ENCODE measurements around the gene MYO9B.
A peak's percentile ranks its signal among the peaks of the same experiment; 100 is the strongest.

The MYO9B gene

DNA sequence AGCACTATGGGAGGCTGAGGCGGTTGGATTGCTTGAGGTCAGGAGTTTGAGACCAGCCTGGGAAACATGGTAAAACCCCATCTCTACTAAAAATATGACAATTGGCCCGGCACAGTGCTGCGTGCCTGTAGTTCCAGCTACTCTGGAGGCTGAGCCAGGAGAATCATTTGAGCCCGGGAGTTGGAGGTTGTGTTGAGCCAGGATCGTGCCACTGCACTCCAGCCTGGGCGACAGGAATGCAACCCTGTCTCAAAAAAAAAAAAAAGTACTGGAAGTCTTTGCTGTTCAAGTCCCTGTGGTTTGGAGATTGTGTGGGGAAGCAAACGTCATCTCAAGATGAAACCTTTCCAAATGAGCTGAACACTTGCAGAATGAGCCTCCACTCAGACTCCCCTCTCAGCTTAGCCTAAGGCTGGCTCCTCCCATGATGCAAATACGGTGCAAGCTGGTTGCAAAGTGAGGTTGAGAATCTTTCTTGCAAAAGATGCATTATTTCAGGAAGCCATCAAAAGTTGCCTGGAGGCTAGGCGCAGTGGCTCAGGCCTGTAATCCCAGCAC, 46.2 kb downstream of the MYO9B start:
- H3K27ac ChIP-seq (ENCODE audit: low read length) = no peak overlapping the region
- DNase-seq (no peak), ATAC-seq (ENCODE audit: insufficient read depth, low read depth) (no peak)
- H3K9me3 ChIP-seq (ENCODE audit: insufficient read depth, low read length, severe bottlenecking) = no peaks in the 10 kb centered on the region
- H2AFZ ChIP-seq (ENCODE audit: low read depth, low read length) = no peak overlapping the region
- peaks cover 19% of the 10 kb centered on the region; the same call in 1 of the 2 replicates for H4K20me1 ChIP-seq (ENCODE audit: insufficient read depth, low read length)
- TF ChIP-seq EZH2 (IDR thresholded peaks at IDR 0.05; ENCODE audit: borderline replicate concordance, low read depth, low read length, severe bottlenecking) = no peak
- no peak for TF ChIP-seq CTCF (IDR thresholded peaks at IDR 0.05; ENCODE audit: borderline replicate concordance, extremely low read depth, low read length, poor library complexity, severe bottlenecking)
- peaks cover 27% of the 10 kb centered on the region for H3K36me3 ChIP-seq (ENCODE audit: insufficient read depth, low read length)
- H3K9ac ChIP-seq (ENCODE audit: low read depth, low read length) = no peak overlapping the region
- no peaks in the 10 kb centered on the region for H3K27me3 ChIP-seq (ENCODE audit: insufficient read depth, low read length, poor library complexity)
- peaks cover 19% of the 10 kb centered on the region for H3K4me1 ChIP-seq (ENCODE audit: insufficient read depth, low read length)
- H3K79me2 ChIP-seq (ENCODE audit: insufficient read depth, low read length) = peaks cover 41% of the 10 kb centered on the region
- H3K4me3 ChIP-seq (ENCODE audit: low read depth in 1 of 2, low read length in 2 of 2) = no peak overlapping the region
- H3K4me2 ChIP-seq (ENCODE audit: insufficient read depth, low read length) = no peak overlapping the region

DNA sequence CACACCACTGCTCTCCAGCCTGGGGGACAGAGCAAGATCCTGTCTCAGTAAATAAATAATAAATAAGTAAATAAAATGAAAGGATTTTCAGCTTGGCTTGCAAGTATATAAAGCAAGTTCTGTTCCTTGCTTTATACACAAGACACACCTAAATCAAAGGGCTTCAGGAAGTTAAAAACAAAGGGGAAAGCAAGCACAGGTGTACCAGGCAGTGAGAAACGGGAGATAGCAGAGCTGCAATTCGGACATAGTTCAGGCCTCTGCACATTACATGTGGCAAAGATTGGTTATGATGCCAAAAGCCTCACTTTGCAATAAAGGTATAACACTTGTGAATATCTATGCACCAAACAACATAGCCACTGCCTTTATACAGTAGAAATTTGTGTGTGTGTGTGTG, 47.5 kb downstream of the MYO9B start:
- H3K4me1 ChIP-seq (ENCODE audit: insufficient read depth, low read length) = peaks cover 19% of the 10 kb centered on the region
- H2AFZ ChIP-seq (ENCODE audit: low read depth, low read length) = no peak overlapping the region
- no peak overlapping the region for H3K4me2 ChIP-seq (ENCODE audit: insufficient read depth, low read length)

DNA sequence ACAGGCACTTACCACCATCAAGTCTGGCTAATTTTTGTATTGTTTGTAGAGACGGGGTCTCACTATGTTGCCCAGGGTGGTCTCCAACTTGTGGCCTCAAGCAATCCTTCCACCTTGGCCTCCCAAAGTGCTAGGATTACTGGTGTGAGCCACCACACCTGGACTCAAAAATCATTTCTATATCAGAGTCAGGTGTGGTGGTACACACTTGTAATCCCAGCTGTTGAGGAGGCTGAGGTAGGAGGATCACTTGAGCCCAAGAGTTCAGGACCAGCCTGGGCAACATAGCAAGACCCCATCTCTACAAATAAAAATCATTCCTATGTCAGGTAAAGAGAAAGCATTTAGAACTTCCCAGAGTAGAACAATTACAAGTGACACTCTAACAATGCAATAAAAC, 48.4 kb downstream of the MYO9B start:
- no peak for ATAC-seq (ENCODE audit: insufficient read depth, low read depth)
- peaks cover 34% of the 10 kb centered on the region for H3K36me3 ChIP-seq (ENCODE audit: insufficient read depth, low read length)
- H3K4me2 ChIP-seq (ENCODE audit: insufficient read depth, low read length) = no peak overlapping the region
- H3K27ac ChIP-seq (ENCODE audit: low read length) = no peak overlapping the region
- H3K27me3 ChIP-seq (ENCODE audit: insufficient read depth, low read length, poor library complexity) = no peaks in the 10 kb centered on the region
- H3K4me3 ChIP-seq (ENCODE audit: low read depth in 1 of 2, low read length in 2 of 2) = no peak overlapping the region
- H3K79me2 ChIP-seq (ENCODE audit: insufficient read depth, low read length) = peaks cover 49% of the 10 kb centered on the region
- no peak for DNase-seq
- peaks cover 14% of the 10 kb centered on the region; the same call in 1 of the 2 replicates for H4K20me1 ChIP-seq (ENCODE audit: insufficient read depth, low read length)
- H3K9me3 ChIP-seq (ENCODE audit: insufficient read depth, low read length, severe bottlenecking) = no peaks in the 10 kb centered on the region
- no peak overlapping the region for H3K9ac ChIP-seq (ENCODE audit: low read depth, low read length)
- no peak overlapping the region for H2AFZ ChIP-seq (ENCODE audit: low read depth, low read length)
- TF ChIP-seq CTCF (IDR thresholded peaks at IDR 0.05; ENCODE audit: borderline replicate concordance, extremely low read depth, low read length, poor library complexity, severe bottlenecking) = no peak
- no peak for TF ChIP-seq EZH2 (IDR thresholded peaks at IDR 0.05; ENCODE audit: borderline replicate concordance, low read depth, low read length, severe bottlenecking)
- peaks cover 19% of the 10 kb centered on the region for H3K4me1 ChIP-seq (ENCODE audit: insufficient read depth, low read length)

More for the DNA sequence above, 47.5 kb downstream of the MYO9B start:
- H3K27ac ChIP-seq (ENCODE audit: low read length) = no peak overlapping the region
- no peak overlapping the region for H3K4me3 ChIP-seq (ENCODE audit: low read depth in 1 of 2, low read length in 2 of 2)
- DNase-seq (no peak), ATAC-seq (ENCODE audit: insufficient read depth, low read depth) (no peak)
- peaks cover 13% of the 10 kb centered on the region; the same call in 1 of the 2 replicates for H4K20me1 ChIP-seq (ENCODE audit: insufficient read depth, low read length)
- no peak for TF ChIP-seq EZH2 (IDR thresholded peaks at IDR 0.05; ENCODE audit: borderline replicate concordance, low read depth, low read length, severe bottlenecking)
- no peaks in the 10 kb centered on the region for H3K27me3 ChIP-seq (ENCODE audit: insufficient read depth, low read length, poor library complexity)
- H3K9ac ChIP-seq (ENCODE audit: low read depth, low read length) = no peak overlapping the region
- H3K79me2 ChIP-seq (ENCODE audit: insufficient read depth, low read length) = peaks cover 43% of the 10 kb centered on the region
- H3K36me3 ChIP-seq (ENCODE audit: insufficient read depth, low read length) = peaks cover 34% of the 10 kb centered on the region
- H3K9me3 ChIP-seq (ENCODE audit: insufficient read depth, low read length, severe bottlenecking) = no peaks in the 10 kb centered on the region

- peak; percentile 11 for DNase-seq
- Histone ChIP-seq H3K9ac (ENCODE audit: low read depth, low read length) (peak overlapping the region; percentile 46), H3K9me3 (ENCODE audit: insufficient read depth, low read length, severe bottlenecking) (no peaks in the 10 kb centered on the region), H3K4me3 (ENCODE audit: low read depth in 1 of 2, low read length in 2 of 2) (peak overlapping the region in 1 of 2 experiments; percentile 31; a peak in 1 of 4 replicates), H4K20me1 (ENCODE audit: insufficient read depth, low read length) (peaks cover 16% of the 10 kb centered on the region; the same call in 1 of the 2 replicates), H3K4me2 (ENCODE audit: insufficient read depth, low read length) (peak overlapping the region; percentile 57), H3K27ac (ENCODE audit: low read length) (peak overlapping the region; percentile 83), H3K36me3 (ENCODE audit: insufficient read depth, low read length) (peaks cover 36% of the 10 kb centered on the region), H3K79me2 (ENCODE audit: insufficient read depth, low read length) (peaks cover 50% of the 10 kb centered on the region), H3K27me3 (ENCODE audit: insufficient read depth, low read length, poor library complexity) (no peaks in the 10 kb centered on the region), H2AFZ (ENCODE audit: low read depth, low read length) (no peak overlapping the region; the same call in 1 of the 2 replicates), H3K4me1 (ENCODE audit: insufficient read depth, low read length) (peaks cover 19% of the 10 kb centered on the region)
- TF ChIP-seq EZH2 (IDR thresholded peaks at IDR 0.05; ENCODE audit: borderline replicate concordance, low read depth, low read length, severe bottlenecking) (no peak), CTCF (IDR thresholded peaks at IDR 0.05; ENCODE audit: borderline replicate concordance, extremely low read depth, low read length, poor library complexity, severe bottlenecking) (no peak)
- peak; percentile 77 for ATAC-seq (ENCODE audit: insufficient read depth, low read depth)
Measured at GRCh38 chr19:17125062-17125727, 49.6 kb downstream of the MYO9B start.

Data from DND-41 (cell line).